CD4-positive, alpha-beta T cell treated with Interleukin-15 for 1 hour (primary cell): ENCODE measurements around the gene HYOU1.
A peak's percentile ranks its signal among the peaks of the same experiment; 100 is the strongest.
"Not testable (repeated sequence)": the region's sequence is repeated elsewhere in the genome, so short reads cannot be mapped to it uniquely, and the experiment has no call there.

Experiments
- DNase-seq: peaks from one replicate; pipeline ENCODE4 v3.0.0-alpha.2; 2020

HYOU1 gene, protein sequence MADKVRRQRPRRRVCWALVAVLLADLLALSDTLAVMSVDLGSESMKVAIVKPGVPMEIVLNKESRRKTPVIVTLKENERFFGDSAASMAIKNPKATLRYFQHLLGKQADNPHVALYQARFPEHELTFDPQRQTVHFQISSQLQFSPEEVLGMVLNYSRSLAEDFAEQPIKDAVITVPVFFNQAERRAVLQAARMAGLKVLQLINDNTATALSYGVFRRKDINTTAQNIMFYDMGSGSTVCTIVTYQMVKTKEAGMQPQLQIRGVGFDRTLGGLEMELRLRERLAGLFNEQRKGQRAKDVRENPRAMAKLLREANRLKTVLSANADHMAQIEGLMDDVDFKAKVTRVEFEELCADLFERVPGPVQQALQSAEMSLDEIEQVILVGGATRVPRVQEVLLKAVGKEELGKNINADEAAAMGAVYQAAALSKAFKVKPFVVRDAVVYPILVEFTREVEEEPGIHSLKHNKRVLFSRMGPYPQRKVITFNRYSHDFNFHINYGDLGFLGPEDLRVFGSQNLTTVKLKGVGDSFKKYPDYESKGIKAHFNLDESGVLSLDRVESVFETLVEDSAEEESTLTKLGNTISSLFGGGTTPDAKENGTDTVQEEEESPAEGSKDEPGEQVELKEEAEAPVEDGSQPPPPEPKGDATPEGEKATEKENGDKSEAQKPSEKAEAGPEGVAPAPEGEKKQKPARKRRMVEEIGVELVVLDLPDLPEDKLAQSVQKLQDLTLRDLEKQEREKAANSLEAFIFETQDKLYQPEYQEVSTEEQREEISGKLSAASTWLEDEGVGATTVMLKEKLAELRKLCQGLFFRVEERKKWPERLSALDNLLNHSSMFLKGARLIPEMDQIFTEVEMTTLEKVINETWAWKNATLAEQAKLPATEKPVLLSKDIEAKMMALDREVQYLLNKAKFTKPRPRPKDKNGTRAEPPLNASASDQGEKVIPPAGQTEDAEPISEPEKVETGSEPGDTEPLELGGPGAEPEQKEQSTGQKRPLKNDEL

DNA sequence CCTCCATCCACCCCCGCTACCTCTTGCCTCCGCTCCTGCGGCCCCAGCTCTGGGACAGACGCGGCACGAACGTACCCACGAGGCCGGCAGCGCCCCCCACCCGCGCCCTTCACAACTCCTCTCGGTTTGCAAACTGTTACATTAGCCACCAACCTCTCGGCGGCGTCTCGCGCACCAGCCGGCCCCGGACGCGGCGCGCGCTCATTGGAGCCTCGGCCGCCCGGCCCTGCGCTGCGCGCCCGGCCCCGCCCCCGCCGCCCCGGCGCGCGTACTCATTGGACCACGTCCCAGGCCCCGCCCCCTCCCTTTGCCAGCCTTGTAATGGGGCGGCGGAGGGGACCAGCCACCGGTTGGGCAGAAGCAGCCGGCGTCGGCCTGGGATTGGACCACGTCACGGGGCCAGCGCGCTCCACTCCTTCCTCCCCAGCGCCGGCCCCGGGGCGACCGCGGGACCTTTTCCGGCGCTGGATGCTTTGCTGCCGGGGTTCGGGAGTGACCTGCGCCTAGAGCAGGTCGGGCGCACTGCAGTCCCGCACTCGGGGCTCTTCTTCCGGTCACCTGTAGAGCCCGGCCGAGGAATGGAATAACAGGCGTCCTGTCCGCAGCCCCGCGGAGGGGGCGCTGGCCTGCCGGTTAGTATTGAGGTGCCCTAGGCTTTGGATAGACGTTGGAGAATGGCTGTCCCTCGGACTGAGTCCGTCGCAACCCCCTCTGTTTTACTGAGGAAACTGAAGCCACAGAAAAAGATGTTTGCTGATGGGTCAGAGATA, at the start of gene HYOU1:
Gene HYOU1 (minus strand): TSS at position 206 of the 770 bp plus-strand sequence. CDS start 1,045 bp downstream, outside the sequence.
- DNase-seq: peak; percentile 97

DNA sequence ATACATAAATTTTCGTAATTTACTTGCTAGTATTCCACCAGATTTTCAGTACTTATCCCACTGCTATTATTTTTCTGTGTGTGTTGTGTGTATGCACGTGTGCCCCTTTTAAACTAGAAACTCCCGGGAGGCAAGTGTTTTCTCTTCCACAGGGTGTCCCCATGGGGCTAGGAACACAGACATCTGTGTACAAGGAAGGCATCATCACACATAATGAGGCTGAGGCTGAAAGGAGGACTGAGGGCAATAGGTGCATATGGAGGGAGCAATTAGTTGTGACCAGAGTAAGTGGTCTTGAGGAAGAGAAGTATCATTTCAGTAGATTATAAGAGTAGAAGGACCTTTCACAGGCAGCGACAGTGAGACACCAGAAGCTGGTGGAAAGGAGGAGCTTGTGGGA, 46.8 kb upstream of the HYOU1 start:
- no peak for DNase-seq

DNA sequence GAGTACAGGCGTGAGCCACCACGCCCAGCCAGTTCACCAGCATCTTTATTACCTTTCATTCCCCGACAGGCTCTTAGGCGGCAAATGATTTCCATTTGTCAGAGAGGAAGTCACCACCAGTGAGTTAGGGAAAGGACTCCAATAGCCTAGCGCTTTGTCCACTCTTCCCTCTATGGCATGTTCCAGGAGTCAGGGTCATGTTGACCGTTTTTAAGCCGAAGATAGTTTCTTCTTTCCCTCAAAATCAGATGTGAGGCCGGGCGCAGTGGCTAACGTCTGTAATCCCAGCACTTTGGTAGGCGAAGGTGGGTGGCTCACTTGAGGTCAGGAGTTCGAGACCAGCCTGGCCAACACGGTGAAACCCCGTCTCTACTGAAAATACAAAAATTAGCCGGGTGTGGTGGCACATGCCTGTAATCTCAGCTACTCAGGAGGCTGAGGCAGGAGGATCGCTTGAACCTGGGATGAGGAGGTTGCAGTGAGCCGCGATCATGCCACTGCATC, 46.2 kb upstream of the HYOU1 start:
- DNase-seq: not testable (repeated sequence)

DNA sequence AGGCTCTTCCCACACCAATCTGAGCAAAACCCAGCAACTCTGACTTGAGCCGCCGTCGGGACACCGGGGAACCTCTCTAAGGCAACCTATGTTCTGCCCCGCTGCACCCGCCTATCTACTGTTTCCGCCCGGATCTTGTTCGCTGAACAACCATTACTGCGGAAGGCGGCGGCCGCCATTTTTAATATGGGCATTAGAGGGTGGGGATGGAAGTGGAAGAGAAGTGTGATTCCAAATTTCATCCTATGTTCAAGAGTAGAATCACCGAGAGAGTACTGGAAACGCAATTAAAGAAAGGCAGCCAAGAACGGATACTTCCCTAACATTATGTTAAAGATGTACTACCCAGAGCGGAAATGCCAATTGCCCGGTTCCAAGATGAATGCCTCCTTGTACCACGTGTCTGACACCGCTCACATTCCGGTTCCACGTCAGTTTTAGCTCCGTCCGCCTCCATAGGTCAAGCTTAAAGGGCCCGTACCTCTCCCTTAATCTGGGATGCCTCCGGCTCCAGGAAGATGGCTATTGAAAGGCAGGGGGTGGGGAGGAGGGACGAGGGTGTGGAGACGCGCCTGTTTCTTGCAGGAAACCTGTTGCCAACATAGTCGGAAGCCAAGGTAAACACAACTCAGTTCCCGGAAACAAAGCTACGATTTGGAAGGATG, 44.9 kb upstream of the HYOU1 start, which contains the start of gene DPAGT1:
Gene DPAGT1 (minus strand): TSS at position 95 of the 665 bp plus-strand sequence. CDS start 198 bp downstream, outside the sequence.
- DNase-seq: peak; percentile 86

DNA sequence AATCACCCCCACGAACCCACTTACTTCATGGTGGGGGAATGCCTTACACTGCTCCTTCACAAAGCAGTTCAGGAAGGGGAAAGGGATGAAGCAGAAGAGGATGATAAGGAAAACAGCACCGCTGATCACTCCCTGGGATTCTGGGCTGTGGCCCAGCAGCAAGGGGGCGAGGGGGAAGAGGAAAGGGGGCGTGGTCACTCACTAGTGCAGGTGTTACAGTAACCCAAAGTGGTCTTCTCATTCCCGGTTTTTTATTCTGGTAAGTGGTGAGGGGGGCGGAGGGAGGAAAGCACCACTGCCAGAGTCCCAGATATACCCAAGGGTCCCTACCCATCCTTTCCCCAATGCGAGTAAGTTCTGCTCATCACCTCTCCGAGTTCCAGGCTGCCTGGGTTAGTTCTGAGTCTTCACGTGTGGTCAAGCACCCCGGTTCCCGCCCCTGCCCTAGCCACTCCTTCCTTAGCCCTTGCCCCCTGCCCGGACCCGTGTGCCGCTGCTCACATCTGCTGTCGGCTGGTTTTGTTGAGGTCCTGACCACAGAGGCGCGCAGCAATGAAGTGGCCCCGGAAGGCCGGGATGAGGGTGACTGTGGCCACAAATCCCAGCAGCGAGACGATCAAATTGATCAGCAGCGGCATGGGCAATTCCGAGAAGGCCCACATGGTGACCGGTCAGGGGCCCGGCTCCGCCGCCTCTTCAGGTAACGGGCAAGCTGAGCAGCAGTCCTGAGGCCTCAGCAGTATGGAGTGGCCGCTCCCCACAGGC, 44.2 kb upstream of the HYOU1 start:
- no peak for DNase-seq

DNA sequence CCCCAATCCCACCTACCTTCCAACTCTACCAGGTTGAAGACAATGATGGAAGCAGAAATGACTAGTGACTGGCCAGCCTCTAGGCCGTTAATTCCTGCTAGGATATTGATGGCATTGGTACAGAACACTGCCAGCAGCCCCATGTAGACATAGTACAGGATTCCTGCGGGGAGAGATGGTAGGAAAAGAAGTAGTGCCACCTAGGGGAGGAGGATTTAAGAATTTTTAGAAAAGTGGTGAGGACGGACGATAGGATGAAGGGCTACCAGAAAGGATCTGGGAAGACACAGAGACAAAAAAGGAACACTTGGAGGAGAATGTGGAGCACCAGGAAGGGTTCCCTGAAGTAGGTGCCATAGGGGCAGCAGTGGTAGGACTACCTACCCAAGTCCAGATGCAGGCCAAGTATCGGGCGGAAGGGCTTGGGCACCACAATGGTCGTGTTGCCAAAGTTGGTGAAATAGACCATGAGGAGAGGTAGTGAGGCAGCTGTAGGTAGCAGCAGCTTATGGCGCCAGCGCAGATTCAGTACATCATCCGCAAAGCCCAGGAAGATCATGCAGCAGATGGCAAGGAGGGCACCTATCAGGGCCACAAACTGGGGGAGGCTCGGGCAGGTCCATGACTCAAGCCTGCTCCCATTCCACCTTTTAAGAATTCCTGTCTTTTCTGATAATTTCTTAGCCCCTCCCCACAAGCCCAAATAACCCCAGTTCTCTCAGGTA, 43.4 kb upstream of the HYOU1 start:
- no peak for DNase-seq

DNA sequence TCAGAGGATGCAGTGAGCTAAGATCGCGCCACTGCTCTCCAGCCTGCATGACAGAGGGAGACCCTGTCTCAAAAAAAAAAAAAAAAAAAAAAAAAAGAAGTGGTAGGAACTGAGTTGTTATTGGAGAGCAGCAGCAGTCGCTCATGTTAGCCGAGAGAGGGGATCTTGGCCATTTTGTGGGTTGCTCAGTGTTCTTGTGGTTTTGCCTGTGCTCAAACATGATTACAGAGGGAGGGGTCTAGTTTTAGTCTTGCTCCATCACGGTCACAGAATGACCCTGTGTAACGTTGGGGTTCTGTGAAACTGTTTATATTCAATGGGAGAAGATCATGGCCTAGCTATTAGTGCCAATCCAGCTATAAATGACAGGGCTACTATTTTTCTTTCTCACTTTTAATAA, 42.7 kb upstream of the HYOU1 start:
- no peak for DNase-seq

DNA sequence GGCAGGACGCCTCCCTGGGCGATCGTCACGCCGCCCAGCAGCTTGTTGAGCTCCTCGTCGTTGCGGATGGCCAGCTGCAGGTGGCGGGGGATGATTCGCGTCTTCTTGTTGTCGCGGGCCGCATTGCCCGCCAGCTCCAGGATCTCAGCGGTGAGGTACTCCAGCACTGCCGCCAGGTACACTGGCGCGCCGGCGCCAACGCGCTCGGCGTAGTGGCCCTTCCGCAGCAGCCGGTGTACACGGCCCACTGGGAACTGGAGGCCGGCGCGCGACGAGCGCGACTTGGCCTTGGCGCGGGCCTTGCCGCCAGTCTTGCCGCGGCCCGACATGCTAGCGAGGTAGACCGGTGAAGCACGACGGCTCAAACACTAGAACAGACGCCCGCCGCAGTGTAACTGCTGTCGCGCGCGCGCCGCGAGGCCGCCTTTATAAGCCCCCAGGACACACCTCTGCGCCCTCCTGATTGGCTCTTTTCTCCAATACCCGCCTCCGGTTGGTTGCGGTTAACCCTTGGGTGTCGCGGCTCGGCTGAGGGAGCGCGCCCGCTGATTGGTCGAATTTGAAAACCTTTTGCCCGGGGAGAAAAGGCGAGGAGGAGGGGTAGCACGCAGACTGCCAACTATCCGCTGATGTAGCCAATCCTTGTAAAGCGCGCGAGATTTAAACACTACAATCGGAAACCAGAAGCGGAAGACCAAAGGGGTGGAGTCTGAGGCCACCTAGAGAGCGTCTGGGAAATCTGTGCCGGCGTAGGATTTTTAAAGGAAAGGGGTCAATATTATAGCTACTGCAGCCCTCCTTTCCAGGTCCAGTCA, 38.3 kb upstream of the HYOU1 start:
- DNase-seq: peak; percentile 100

DNA sequence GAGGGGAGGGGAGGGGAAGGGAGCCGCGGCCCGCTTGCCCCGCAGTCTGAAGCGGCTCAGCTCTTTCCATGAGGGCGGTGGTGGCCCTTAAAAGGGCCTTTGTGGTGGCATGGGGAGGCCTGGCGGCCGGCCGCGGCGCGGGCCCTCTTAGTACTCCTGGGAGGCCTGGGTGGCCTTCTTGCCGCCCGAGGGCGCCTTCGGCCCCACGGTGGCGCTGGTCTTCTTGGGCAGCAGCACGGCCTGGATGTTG, 37.7 kb upstream of the HYOU1 start:
- peak; percentile 81 for DNase-seq

DNA sequence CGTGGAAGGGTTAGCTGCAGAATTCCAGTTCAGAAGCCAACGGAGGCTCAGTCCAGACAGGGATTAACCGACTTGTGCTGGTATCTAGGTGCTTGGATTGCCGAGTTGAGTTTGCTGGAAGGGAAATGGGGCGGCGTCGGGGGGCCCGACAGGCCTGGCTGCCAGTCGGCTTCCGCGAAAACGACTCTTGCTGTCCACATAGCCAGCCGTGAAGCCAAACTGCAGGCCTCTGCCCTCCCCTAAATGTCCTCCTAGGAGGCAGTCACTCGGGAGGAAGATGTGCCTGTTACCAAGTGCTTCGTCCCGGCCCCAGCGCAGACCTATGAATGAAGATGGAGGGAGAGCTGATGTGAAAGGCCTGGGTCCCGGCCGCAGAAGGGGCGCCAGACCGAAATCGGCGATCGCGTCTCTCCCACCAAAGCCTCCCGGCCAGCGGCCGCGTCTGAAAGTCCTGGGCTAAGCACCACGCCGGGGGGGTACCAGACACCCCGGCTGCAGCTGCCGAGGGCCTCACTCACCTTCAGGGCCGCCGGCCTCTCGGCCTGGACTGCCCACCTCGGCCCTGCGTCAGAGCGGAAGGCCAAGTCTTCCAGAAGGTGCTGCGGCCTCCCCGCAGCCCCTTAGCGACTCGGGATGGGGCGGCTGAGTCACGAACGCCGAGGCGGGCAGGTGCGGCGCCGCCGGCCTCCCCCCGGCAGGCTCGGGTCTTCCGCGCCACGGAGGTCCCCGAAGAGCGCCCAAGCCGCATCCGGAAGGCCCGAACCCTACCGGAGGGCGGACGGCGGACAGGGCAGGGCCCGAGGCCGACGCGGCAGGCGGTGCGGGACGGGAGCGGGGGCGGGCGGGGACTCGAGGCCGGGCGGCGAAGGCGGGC, 37.2 kb upstream of the HYOU1 start:
- peak; percentile 29 for DNase-seq

DNA sequence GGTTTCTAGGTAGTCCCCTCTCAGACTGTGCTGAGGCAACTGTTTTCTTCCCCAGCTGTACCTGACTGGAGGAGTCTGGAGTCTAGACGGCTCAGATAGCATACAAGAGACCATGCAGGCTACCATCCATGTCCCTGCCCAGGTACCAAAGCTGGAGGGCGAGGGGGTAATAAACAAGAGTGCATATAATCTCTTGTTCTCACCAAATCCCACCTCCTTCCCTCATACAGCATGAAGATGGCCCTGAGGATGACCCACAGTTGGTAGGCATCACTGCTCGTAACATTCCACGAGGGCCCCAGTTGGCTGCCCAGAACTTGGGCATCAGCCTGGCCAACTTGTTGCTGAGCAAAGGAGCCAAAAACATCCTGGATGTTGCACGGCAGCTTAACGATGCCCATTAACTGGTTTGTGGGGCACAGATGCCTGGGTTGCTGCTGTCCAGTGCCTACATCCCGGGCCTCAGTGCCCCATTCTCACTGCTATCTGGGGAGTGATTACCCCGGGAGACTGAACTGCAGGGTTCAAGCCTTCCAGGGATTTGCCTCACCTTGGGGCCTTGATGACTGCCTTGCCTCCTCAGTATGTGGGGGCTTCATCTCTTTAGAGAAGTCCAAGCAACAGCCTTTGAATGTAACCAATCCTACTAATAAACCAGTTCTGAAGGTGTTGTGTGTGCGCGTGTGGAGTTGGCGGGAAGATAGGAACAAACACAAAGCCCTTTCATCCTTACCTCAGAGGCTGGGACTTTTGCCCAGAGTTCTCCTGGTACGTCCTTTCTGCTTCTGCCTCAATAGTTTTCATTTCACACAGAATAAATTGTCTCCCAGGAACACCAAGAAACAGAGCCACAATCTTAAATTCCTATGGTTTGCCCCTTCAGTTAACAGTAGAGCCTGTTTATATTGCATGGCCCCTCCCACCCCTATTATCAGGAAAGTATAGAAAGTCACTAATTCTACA, 36.2 kb upstream of the HYOU1 start:
- no peak for DNase-seq

DNA sequence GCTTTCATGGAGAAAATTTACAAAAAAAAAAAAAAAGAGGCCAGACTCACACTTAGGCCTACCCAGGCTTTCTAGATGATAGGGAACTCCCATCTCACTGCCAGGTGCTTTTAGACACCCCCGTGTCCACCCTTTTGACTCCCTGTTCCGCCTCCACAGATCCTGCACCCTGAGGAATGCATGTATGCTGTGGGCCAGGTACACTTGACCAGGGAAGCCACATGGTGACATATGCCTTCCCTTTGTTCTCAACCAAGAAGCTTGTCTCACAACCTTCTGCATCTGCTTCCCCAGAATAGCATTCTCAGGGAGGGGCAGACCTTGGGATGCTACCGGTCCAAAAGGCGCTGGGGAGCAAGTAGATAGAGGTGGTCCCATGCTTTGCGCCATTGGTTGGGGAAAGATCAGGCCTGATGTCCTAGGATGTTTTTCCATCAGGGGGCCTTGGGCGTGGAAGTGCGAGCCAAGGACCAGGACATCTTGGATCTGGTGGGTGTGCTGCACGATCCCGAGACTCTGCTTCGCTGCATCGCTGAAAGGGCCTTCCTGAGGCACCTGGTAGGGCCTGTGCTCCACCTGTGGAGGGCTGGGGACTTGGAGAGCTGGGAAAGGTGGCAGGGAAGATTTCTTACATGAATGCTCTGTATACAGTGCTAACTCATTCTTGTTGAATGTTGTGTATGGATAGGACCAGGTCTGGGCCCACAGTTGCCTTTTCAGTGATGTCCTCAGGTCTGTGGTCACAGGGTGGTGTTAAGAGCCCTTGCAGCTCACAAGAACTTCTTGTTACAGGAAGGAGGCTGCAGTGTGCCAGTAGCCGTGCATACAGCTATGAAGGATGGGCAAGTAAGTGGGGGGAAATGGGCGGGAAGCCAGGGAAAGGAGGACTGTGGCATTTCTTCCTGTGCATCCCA, 35.2 kb upstream of the HYOU1 start:
- DNase-seq: no peak

DNA sequence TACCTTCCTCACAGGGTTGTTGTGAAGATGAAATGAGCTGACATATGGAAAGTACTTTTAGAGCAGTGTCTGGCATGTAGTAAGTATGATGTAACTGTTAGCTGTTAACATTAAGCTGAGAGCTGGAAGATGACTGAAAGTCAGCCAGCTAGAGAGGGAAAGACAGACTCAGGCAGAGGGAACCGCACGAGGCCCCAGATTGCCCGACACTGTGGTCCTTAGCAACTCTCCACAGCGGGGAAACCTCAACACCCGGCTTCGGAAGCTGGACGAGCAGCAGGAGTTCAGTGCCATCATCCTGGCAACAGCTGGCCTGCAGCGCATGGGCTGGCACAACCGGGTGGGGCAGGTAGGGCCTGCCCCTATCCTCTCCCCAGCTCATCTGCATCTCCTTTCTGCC, 34.2 kb upstream of the HYOU1 start:
- no peak for DNase-seq

DNA sequence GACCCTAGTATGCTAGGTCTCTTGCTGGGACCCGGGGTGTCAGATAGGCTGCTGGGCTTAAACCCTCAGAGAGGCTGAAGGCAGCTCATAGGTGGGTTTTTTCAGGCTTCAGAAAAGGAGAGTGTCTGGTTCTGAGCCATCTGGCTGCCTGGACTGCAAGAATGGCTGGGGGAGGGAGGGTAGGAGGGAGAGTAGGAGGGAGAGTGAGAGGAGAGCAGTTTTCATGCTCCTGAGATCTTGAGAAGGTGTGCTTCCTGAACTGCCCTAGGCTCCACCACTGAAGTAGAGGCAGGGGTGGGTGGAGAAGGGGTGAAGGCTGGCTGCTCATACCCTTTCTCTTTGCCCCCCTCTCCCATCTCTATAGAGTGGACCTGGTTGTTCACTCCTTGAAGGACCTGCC, 32.3 kb upstream of the HYOU1 start:
- no peak for DNase-seq

DNA sequence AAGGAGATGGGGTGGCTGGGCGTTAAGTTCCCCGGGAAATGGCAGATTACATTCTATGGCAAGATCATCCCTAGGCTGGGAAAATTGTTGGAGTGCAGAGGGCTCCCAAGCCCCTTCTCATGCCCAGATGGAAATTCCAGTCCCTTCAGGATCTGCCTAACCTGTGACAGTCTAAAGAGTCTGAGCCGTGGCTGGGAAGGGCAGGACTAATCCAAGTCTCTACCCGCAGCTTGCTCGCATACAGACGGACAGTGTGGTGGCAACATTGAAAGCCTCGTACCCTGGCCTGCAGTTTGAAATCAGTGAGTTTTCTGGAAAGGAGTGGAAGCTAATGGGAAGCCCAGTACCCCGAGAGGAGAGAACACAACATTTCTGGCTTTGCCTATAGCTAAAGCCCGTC, 31.4 kb upstream of the HYOU1 start:
- DNase-seq: no peak

DNA sequence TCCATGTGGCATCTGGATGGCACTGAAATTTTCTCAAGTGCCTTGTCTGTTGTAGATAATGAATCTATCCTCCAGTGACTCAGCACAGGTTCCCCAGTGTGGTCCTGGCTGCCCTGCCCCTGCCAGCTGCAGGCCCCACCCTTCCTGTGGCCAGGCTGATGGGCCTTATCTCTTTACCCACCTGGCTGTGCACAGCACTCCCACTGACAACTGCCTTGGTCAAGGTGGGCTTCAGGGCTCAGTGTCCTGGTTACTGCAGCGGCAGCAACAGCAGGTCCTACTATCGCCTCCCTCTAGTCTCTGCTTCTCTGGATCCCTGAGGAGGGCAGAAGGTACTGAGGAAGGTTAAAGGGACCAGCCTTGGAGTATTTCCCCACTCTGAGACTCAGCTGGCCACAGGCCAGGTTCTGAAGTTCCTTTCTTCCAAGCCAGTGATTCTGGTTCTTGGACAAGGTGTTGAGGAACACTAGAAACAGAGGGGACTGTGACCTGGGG, 30.8 kb upstream of the HYOU1 start:
- no peak for DNase-seq
